BJ (cell line): ENCODE data around the gene SNAPC1. TPM values are rescaled to one million over a fixed set of nuclear protein-coding genes. Genes with fewer than 3 reads are reported as not detected.

ENCODE experiments used
- CTCF ChIA-PET: fragments of 350-600 bp; formaldehyde crosslinking; extraction: SDS; loops from one replicate; lab custom pipeline; 2021; ENCODE audit warnings: antibody characterized with exemption, inconsistent platforms; lab: Yijun Ruan, JAX
- POLR2A ChIA-PET: fragments of 300-600 bp; sonication (Branson Sonifier 250); formaldehyde crosslinking; extraction: SDS; loops from one replicate; lab custom pipeline; 2021; ENCODE audit warnings: antibody characterized with exemption; lab: Charles Lee
- DNase-seq: peaks from one replicate; pipeline ENCODE4 v3.0.0-alpha.2; 2011; ENCODE audit warnings: low read depth
- H3K27me3 ChIP-seq: 2 replicates; pipeline ENCODE4 v1.6.0; 2011; ENCODE audit warnings: low read length; ENCODE audit not compliant: control insufficient read depth, insufficient read depth
- H3K36me3 ChIP-seq: 2 replicates; pipeline ENCODE4 v1.5.1; 2011; ENCODE audit warnings: low read length; ENCODE audit not compliant: control insufficient read depth, insufficient read depth
- H3K4me3 ChIP-seq: 2 replicates; pipeline ENCODE4 v1.5.1; 2011; ENCODE audit warnings: low read depth, mild to moderate bottlenecking, control low read depth, low read length
- CTCF ChIP-seq: IDR thresholded peaks from 2 replicates; pipeline ENCODE4 v1.5.1; 2011; ENCODE audit warnings: low read depth, mild to moderate bottlenecking, control low read depth, inconsistent platforms, low read length, moderate library complexity; ENCODE audit not compliant: insufficient read depth
- polyA minus RNA-seq: library from RNA; depleted of rRNA, polyadenylated mRNA; stranded (reverse); fragments of >200 nt; gene quantifications from 2 replicates; pipeline ENCODE4 v1.2.3, GENCODE V29; 2011; rRNA and poly(A)+ RNA removed
- polyA plus RNA-seq: library from polyadenylated mRNA; depleted of rRNA; stranded (reverse); fragments of >200 nt; gene quantifications from 2 replicates; pipeline ENCODE4 v1.2.3, GENCODE V29; 2011; rRNA removed

SNAPC1 gene
- polyA plus RNA-seq (6.2 and 15.3 TPM in 2 replicates), polyA minus RNA-seq (3.4 and 4.4 TPM in 2 replicates)

GRCh38 chr14:61761959-61762786 is at the start of gene SNAPC1:
Gene SNAPC1, plus strand, starts transcription at chr14:61762420. Its CDS starts 41 bp downstream, at chr14:61762461.
- Histone ChIP-seq H3K4me3 (peak within 1 kb of the TSS; percentile 60), H3K36me3 (no peaks in the 10 kb centered on the region), H3K27me3 (no peaks in the 10 kb centered on the region)
- no peak for TF ChIP-seq CTCF
- peak; percentile 86 for DNase-seq
- ChIA-PET POLR2A (interaction anchor here (1.0 to 1.4 kb wide), 2 partner anchors 9 to 13 kb away, joined by 3 to 4 read pairs; no protein-coding TSS in a partner anchor), CTCF (interaction anchor here (0.9 to 1.6 kb wide), 6 partner anchors 9 to 1757 kb away, joined by 3 to 4 read pairs (median 3); no protein-coding TSS in a partner anchor)

- Histone ChIP-seq H3K27me3 (no peaks in the 10 kb centered on the region), H3K36me3 (no peaks in the 10 kb centered on the region), H3K4me3 (no peak overlapping the region)
- TF ChIP-seq CTCF: no peak
- ChIA-PET CTCF (interaction anchor here (1.1 kb wide), 1 partner anchor 253 kb away, joined by 3 read pairs; no protein-coding TSS in a partner anchor), POLR2A (interaction anchor here (0.8 kb wide), 1 partner anchor 15 kb away, joined by 4 read pairs; no protein-coding TSS in a partner anchor)
- no peak for DNase-seq
These were observed 48.3 kb upstream of the SNAPC1 start for GRCh38 chr14:61713724-61714437.

- no peak for TF ChIP-seq CTCF
- peaks cover 2% of the 10 kb centered on the region for H3K36me3 ChIP-seq
- no peaks in the 10 kb centered on the region for H3K27me3 ChIP-seq
- POLR2A ChIA-PET: interaction anchor here (0.7 kb wide), 1 partner anchor 108 kb away, joined by 3 read pairs; no protein-coding TSS in a partner anchor
- no peak for DNase-seq
- CTCF ChIA-PET: interaction anchor here (1.4 kb wide), 1 partner anchor 163 kb away, joined by 3 read pairs; no protein-coding TSS in a partner anchor
- no peak overlapping the region for H3K4me3 ChIP-seq
These were observed 45.3 kb upstream of the SNAPC1 start for GRCh38 chr14:61716956-61717355.

- POLR2A ChIA-PET: no interaction called here
These were observed 44.2 kb upstream of the SNAPC1 start for GRCh38 chr14:61718039-61718438.

More at GRCh38 chr14:61718039-61718438, 44.2 kb upstream of the SNAPC1 start:
- Histone ChIP-seq H3K4me3 (no peak overlapping the region), H3K36me3 (peaks cover 4% of the 10 kb centered on the region), H3K27me3 (no peaks in the 10 kb centered on the region)
- TF ChIP-seq CTCF: no peak
- CTCF ChIA-PET: interaction anchor here (0.7 to 1.3 kb wide), 3 partner anchors 11 to 33 kb away, joined by 3 to 5 read pairs (median 3); no protein-coding TSS in a partner anchor
- DNase-seq: no peak
